GM18873 (cell line): ENCODE measurements around the gene AKNAD1.
"Not testable (repeated sequence)": the region's sequence is repeated elsewhere in the genome, so short reads cannot be mapped to it uniquely, and the experiment has no call there.

Experiments used
- ATAC-seq: cut with Tn5 transposase; IDR thresholded peaks from one replicate; pipeline ENCODE4 v1.9.1; 2021; ENCODE audit warnings: mild to moderate bottlenecking, moderate library complexity, moderate number of reproducible peaks; ENCODE audit not compliant: unreplicated experiment, low FRiP score

Gene AKNAD1, protein sequence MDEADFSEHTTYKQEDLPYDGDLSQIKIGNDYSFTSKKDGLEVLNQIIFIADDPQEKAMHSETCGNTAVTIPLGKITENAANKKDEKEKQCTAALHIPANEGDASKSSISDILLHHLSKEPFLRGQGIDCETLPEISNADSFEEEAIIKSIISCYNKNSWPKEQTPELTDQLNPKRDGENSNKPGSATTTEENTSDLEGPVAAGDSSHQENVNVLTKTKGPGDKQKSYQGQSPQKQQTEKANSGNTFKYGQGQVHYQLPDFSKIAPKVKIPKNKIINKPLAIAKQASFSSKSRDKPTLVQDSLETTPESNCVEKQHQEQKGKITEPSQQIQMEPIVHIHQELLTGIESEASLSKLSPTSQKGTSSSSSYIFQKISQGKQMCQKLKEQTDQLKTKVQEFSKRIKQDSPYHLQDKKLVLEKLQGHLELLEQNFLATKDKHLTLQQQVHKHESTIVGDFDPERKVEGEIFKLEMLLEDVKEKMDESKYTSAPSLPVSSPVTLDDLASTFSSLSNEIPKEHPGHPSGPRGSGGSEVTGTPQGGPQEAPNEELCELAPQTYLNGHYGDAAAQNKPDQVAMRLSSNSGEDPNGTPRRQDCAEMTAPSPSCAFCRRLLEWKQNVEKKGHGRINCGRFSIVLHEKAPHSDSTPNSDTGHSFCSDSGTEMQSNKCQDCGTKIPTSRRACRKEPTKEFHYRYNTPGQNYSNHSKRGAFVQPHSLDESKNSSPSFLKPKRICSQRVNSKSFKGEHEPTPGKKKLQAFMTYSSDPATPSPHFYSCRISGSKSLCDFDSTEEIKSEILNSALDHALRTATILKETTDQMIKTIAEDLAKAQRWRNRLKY

GRCh38 chr1:108856994-108857393 is at the start of gene AKNAD1:
Gene AKNAD1 (minus strand): TSS chr1:108857094. CDS start chr1:108852664, 4,430 bp downstream.
- no peak for ATAC-seq

DNA sequence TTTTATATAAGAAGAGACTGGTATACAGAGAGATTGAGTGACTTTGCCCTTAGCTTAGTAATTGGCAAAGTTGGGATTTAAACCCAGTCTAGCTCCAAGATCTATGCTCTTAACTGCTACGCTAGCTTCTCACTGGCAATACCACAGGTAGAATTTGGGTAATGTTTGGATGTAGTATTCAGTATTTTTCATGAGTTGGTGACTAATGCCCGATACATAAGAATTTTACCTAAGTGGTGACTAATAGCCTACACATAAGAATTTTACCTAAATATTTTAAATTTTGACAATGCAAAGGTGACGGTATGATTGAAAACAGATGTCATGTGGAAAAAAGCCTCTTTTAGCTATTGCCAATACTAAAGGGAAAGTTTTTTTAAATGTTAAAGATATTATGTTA is 44.2 kb upstream of the AKNAD1 start:
- ATAC-seq, result no peak

- no peak for ATAC-seq
Measured at GRCh38 chr1:108897865-108898720, 41.2 kb upstream of the AKNAD1 start.

DNA sequence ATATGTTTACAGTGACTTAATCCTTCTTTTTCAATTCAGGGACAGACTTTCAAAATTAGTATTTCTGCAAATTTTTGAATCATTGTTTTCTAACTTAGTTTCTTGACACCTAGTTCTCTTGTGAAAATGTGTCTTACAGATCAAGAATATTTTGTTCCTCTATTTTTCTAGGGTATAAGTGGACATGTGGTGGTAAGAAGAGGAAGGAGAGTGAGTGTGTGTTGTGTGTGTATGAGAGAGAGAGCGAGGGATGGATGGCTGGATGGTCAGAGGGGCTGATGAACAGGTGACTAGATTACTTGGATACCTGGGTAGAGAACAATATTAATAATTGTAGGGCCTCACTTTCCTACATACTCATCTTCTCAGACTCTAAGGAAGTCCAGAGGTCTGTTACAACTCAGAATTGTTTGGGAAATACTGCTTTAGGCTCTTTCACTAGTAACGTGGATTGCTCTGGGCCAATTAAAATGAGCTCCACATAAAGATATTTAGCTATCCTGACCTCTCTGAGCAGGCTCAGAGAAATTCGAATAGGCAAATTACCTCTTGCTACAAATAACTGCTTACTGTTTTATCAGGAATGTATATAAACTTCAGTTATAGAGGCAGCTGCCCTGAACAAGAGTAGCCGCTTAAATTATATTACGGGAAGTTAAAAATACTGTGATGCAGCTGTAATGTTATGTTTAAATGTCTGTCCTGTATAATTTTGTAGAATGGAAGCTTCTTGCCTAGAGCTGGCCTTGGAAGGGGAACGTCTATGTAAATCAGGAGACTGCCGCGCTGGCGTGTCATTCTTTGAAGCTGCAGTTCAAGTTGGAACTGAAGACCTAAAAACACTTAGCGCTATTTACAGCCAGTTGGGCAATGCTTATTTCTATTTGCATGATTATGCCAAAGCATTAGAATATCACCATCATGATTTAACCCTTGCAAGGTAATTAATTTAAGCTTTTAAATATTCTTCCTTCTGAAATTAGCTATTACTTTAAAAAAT is 39.6 kb upstream of the AKNAD1 start:
- no peak for ATAC-seq

GRCh38 chr1:108893141-108893530 is 36.2 kb upstream of the AKNAD1 start:
- no peak for ATAC-seq

- ATAC-seq, result no peak
Measured at GRCh38 chr1:108892356-108893140, 35.7 kb upstream of the AKNAD1 start.

DNA sequence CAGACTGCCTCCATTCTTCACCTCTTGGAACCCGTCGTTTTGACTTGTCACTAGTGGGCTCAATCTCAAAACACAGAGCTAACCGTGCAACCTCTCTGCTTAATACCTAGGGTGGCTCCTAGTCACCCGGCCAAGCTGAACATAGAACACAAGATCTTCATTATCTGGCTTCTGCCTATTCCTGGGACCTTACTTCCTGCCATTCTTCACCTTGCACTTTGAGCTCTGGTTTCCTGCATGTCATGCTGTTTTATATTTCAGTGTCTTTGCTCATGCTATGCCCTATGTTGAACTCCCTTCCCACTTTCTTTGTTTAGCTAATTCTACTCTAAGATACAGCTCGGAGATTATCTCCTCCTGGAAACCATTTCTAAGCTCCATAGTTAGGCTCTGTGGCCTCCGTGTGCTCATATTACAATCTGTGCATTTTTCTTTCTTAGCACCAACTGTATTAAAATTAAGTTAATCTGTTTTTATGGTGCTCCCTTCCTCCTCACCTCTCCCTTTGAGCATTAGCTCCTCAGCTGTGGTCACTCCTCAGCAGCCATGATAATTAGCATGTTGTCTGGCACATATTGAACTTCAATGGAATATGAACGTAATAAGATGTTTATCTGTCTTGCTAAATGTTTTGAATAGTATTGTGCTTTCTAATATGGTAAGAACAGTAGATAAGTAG is 33.0 kb upstream of the AKNAD1 start:
- ATAC-seq, result no peak

GRCh38 chr1:108889006-108889645 is 32.2 kb upstream of the AKNAD1 start:
- ATAC-seq, result not testable (repeated sequence)

- no peak for ATAC-seq
Measured at GRCh38 chr1:108886292-108886691, 29.4 kb upstream of the AKNAD1 start.

DNA sequence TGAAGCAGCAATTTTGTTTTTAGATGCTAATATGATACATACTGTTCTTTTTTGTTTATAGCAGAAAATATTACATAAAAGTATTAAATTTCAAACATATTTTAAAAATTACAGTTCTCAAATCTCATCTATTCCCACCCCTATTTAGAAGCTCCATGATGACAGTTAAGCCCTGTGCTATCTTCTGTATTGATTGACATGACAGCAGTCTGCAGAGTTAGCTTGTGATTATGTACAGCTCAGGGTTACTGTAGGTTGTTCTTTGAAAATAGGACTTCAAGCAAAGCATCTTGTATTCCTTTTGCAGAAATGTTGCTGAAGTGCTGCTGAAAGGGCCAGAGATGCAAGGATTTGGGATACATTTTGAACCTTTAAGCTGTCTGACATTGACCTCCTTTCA is 28.1 kb upstream of the AKNAD1 start:
- ATAC-seq, result no peak

DNA sequence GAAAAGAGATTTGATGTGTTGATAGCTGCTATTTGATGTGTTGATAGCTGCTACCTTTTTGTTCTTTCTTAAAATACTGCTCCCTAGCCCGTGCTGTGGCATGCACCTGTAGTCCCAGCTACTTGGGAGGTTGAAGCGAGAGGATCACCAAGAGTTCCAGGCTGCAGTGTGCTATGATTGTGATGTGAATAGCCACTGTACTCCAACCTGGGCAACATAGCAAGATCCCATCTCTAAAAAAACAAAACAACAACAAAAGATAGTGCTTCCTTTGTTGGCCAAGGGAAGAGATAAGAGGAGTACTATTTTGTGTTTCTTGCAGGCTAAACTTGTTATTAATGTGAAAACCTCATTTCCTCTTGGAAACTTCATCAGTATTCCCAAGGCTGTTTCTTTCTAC is 25.9 kb upstream of the AKNAD1 start:
- ATAC-seq, result no peak

GRCh38 chr1:108881369-108881768 is 24.5 kb upstream of the AKNAD1 start:
- ATAC-seq, result no peak

- ATAC-seq, result no peak
Measured at GRCh38 chr1:108880850-108881249, 24.0 kb upstream of the AKNAD1 start.

DNA sequence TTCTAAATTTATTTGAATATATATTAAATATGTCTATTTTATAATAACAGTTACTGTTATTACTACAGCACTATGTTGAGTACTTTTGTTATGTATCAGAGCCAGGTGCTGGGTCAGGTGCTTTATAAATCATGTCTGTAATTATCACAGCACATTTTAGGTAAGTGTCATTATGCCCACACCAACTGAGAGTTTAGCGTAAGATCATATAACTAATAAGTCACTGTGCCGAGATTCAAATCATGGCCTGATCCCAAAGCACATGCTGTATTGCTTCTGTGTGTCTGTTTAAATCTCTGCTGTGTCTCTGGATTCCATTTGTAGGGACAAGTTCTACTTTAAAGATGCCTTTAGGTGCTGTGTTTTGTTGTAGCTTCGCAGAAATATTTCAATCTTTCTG is 21.8 kb upstream of the AKNAD1 start:
- no peak for ATAC-seq

- ATAC-seq, result no peak
Measured at GRCh38 chr1:108878160-108878469, 21.2 kb upstream of the AKNAD1 start.

DNA sequence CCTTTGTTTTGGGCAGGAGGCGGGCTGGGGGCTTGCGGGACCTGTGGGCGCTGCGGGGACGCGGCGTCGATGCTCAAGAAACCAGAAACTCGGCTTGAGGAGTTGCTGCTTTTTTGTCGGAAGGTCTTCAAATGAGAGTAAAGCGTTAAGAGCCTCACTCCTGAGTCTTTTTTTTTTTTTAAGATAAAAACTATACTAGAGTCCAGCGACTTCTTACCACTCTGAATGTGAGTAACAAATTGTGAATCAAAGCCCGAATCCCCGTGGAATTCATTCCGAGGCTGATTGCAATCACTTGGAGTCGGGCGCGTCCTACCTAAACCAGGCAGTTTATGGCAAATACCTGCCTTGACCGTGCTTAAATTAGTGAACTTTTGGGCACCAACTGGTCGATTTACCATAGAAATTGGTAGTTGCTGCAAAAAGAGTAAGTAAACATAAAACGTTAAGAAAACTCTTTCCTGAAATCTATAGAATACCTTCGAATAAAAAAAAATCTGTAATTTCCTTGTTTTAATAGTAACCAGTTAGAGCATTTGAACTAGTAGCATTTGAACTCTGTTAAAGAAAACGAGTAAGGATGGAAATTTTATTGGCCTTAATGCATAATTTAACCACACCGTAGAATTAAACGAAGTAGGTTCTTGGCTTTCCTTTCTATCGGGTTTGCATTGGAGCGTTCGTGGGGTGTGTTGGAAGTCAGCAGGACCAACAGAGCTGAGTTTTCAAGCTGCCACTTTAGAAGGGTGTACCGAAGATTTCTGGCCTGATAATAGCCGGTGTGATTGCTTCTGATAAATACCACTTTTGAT is 20.7 kb upstream of the AKNAD1 start:
- ATAC-seq, result no peak
